Adrenal gland (tissue), 5 donors: Measurements from ENCODE around the gene UBXN2A.

Source experiments
- CTCF ChIP-seq, 6 experiments: fragments of 450-650 bp in 4 of 6; fragments of 200-600 bp in 2 of 6; sonication (generic) in 1 of 6; IDR thresholded peaks; 1 replicate in 5 of 6; 2 replicates in 1 of 6; pipeline versions ENCODE4 v1.5.1 to v1.8.0; 2016 to 2021; ENCODE audit warnings: antibody characterized with exemption in 6 of 6, mild to moderate bottlenecking in 2 of 6, moderate library complexity in 1 of 6
- POLR2A ChIP-seq, 2 donors: fragments of 450-650 bp; IDR thresholded peaks; one replicate each; pipeline ENCODE4 v1.6.1; 2017; ENCODE audit warnings: antibody characterized with exemption in 2 of 2, mild to moderate bottlenecking in 2 of 2, moderate library complexity in 1 of 2
- donor health status: DM: no; HTN: no; CAD: no.

DNA sequence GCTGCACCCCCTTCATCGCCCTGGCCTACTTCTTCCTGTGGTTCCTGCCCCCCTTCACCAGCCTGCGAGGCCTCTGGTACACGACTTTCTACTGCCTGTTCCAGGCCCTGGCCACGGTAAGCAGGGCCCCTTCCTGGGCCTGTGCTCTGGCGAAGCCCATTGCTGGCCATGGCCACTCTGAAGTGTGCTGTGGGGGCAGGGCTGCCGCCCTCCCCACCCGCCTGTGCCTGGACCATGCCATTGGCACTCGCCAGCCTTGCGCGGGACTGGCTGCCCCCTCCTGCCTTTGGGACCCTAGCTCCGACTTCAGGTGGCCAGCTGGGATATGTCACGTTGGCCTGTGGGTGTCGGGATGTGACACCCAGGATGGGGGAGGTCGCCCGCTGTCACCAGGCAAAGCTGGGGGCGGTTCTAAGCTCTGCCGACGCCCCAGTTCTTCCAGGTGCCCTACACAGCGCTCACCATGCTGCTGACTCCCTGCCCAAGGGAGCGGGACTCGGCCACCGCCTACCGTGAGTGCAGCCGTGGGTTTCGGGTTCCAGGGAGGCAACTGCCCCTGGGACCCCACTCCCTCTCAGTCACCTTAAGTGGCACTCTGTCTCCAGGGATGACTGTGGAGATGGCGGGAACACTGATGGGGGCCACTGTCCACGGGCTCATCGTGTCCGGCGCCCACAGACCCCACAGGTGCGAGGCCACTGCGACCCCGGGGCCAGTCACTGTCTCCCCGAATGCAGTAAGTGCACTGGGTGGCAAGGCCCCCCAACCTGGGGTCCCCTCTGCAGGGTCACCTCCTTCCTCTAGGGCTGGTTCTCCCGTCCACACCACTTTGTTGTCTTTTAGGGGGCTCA, 76.8 kb downstream of the UBXN2A start:
- no peak for TF ChIP-seq CTCF (IDR thresholded peaks at IDR 0.05)
- TF ChIP-seq POLR2A (IDR thresholded peaks at IDR 0.05), result no peak
